Gastrocnemius medialis (tissue), 4 donors: ENCODE measurements around the gene CNNM2. TPM values are rescaled to one million over a fixed set of nuclear protein-coding genes. Genes with fewer than 3 reads are reported as not detected.

Source experiments
- ATAC-seq, 2 donors: fragments of 150-250 bp; one replicate each; pipeline ENCODE4 v1.9.1; 2016
- DNase-seq, 2 donors: peaks; one replicate each; pipeline ENCODE4 v3.0.0-alpha.2; 2019
- H3K27ac ChIP-seq, 4 donors: fragments of 200-600 bp; sonication (generic); 1 replicate in 1 of 4; 2 replicates in 3 of 4; pipeline ENCODE4 v1.5.1; 2016 to 2018; ENCODE audit warnings: mild to moderate bottlenecking in 2 of 4, moderate library complexity in 1 of 4
- H3K27me3 ChIP-seq, 3 donors: fragments of 200-600 bp; sonication (generic) in 2 of 3; 1 replicate in 1 of 3; 2 replicates in 2 of 3; pipeline versions ENCODE4 v1.5.1 to v1.6.0; 2016 to 2019; ENCODE audit warnings: mild to moderate bottlenecking in 1 of 3, moderate library complexity in 1 of 3
- H3K36me3 ChIP-seq, 2 donors: fragments of 200-600 bp; sonication (generic) in 1 of 2; one replicate each; pipeline ENCODE4 v1.5.1; 2017 to 2018
- H3K4me1 ChIP-seq, 2 donors: fragments of 200-600 bp; sonication (generic) in 1 of 2; one replicate each; pipeline ENCODE4 v1.5.1; 2016 to 2017; ENCODE audit warnings: mild to moderate bottlenecking in 2 of 2
- H3K4me3 ChIP-seq, 4 donors: fragments of 200-600 bp; sonication (generic) in 3 of 4; 1 replicate in 1 of 4; 2 replicates in 3 of 4; pipeline ENCODE4 v1.5.1; 2016 to 2019; ENCODE audit warnings: mild to moderate bottlenecking in 2 of 4
- H3K9me3 ChIP-seq, 3 donors: fragments of 200-600 bp; sonication (generic) in 2 of 3; 1 replicate in 1 of 3; 2 replicates in 2 of 3; pipeline ENCODE4 v1.5.1; 2016 to 2019
- CTCF ChIP-seq, 5 experiments: fragments of 450-650 bp in 3 of 5; fragments of 200-600 bp in 2 of 5; sonication (generic) in 2 of 5; IDR thresholded peaks in 4 of 5; conservative IDR thresholded peaks in 1 of 5; 1 replicate in 4 of 5; 2 replicates in 1 of 5; pipeline ENCODE4 v1.5.1; 2016 to 2019; ENCODE audit warnings: antibody characterized with exemption in 5 of 5, mild to moderate bottlenecking in 3 of 5, moderate library complexity in 3 of 5
- POLR2A ChIP-seq, 2 donors: fragments of 450-650 bp; IDR thresholded peaks; one replicate each; pipeline ENCODE4 v1.6.1; 2017; ENCODE audit warnings: antibody characterized with exemption in 2 of 2, mild to moderate bottlenecking in 2 of 2, moderate library complexity in 2 of 2
- in situ Hi-C, 4 donors: fragments of 200-750 bp; cut with MboI; loops; one replicate each; pipeline versions ENCODE4 v1.15.0 to v1.8.0; 2017; ENCODE audit warnings: low sequenced_read_pairs in 4 of 4
- intact Hi-C: fragments of 100-400 bp; cut with DNase I; formaldehyde crosslinking; loops from one replicate; pipeline ENCODE4 v1.15.1; 2023; ENCODE audit warnings: low total_unique reads
- total RNA-seq, 4 donors: library from RNA; depleted of rRNA; stranded (reverse); fragments of >200 nt; gene quantifications; one replicate each; pipeline versions ENCODE4 v1.1.0 to v1.2.3, GENCODE V29; 2016

Gene CNNM2
- total RNA-seq, 4 donors from 2014 or later, result 1.1 to 3.2 (median 2.0) TPM

- intact Hi-C loops (no loop called here), in situ Hi-C loops (loop anchor here in 2 of 4 donors (10.0 to 25.0 kb wide), 2 partner anchors 172 to 336 kb away; partner anchors contain the start of genes WBP1L (in 2 of the 2) and RPEL1 (in 1 of the 2))
- Histone ChIP-seq H3K9me3 (no peaks in the 10 kb centered on the region), H3K27me3 (no peaks in the 10 kb centered on the region), H3K27ac (no peak overlapping the region), H3K4me1 (no peaks in the 10 kb centered on the region), H3K4me3 (no peak overlapping the region), H3K36me3 (peaks cover 0 to 6% of the 10 kb centered on the region in 2 donors)
- DNase-seq (no peak), ATAC-seq (no peak)
- TF ChIP-seq POLR2A (IDR thresholded peaks at IDR 0.05), result no peak
- no peak for TF ChIP-seq CTCF (IDR thresholded peaks at IDR 0.05 in 4 of 5, conservative IDR thresholded peaks at IDR 0.05 in 1 of 5)
Observed at GRCh38 chr10:103072891-103073290, 154.8 kb downstream of the CNNM2 start.

DNA sequence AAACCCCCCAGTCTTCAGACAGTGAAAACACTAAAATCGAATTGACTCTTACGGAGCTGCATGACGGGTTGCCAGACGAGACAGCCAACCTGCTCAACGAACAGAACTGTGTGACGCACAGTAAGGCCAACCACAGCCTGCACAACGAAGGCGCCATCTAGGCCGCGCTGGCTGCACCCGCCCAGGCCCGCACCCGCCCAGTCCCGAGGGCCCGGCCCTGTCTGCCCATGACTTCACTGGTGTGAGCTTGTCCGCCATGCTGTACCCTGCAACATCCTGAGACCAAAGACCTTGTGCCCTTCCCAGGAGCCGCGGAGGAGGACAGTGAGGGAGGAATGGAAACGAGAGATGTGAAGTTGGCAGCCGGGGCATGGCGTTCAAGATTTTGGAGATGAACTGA, 158.9 kb downstream of the CNNM2 start:
- TF ChIP-seq POLR2A (IDR thresholded peaks at IDR 0.05), result no peak
- TF ChIP-seq CTCF (IDR thresholded peaks at IDR 0.05 in 4 of 5, conservative IDR thresholded peaks at IDR 0.05 in 1 of 5), result no peak
- DNase-seq (no peak), ATAC-seq (no peak)
- Histone ChIP-seq H3K9me3 (no peaks in the 10 kb centered on the region), H3K36me3 (peaks cover 0 to 6% of the 10 kb centered on the region in 2 donors), H3K27ac (no peak overlapping the region), H3K4me3 (no peak overlapping the region), H3K27me3 (no peaks in the 10 kb centered on the region), H3K4me1 (no peaks in the 10 kb centered on the region)
- intact Hi-C loops (no loop called here), in situ Hi-C loops (loop anchor here in 1 of 4 donors (10.0 kb wide), 1 partner anchor 168 kb away; the partner anchor contains the start of gene RPEL1)

- in situ Hi-C loops (loop anchor here in 1 of 4 donors (10.0 kb wide), 1 partner anchor 167 kb away; the partner anchor contains the start of gene RPEL1), intact Hi-C loops (no loop called here)
- DNase-seq, result no peak
- no peak for TF ChIP-seq CTCF (IDR thresholded peaks at IDR 0.05 in 4 of 5, conservative IDR thresholded peaks at IDR 0.05 in 1 of 5)
- no peak for TF ChIP-seq POLR2A (IDR thresholded peaks at IDR 0.05)
- H3K36me3 ChIP-seq, result peaks cover 0 to 6% of the 10 kb centered on the region in 2 donors
- no peaks in the 10 kb centered on the region for H3K4me1 ChIP-seq
- H3K4me3 ChIP-seq, result no peak overlapping the region
- H3K9me3 ChIP-seq, result no peaks in the 10 kb centered on the region
- no peak for ATAC-seq
- H3K27ac ChIP-seq, result no peak overlapping the region
- H3K27me3 ChIP-seq, result no peaks in the 10 kb centered on the region
Observed at GRCh38 chr10:103077491-103078308, 159.6 kb downstream of the CNNM2 start.

DNA sequence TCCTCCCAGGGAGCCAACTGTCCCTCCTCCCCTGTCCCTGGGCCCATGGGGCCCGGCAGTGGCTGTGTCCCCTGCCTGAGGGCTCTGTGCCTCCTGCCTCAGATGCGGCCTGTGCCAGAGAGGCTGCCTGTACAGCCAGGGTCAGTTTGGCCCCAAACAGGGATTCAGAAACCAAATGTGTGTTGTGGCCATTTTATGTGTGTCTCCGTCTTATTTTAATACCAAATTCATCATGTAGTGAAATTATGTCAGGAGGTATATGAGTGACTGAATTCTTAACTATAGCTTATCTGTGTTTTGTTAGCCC, 160.2 kb downstream of the CNNM2 start:
- no peak overlapping the region for H3K27ac ChIP-seq
- H3K4me3 ChIP-seq, result no peak overlapping the region
- H3K4me1 ChIP-seq, result no peaks in the 10 kb centered on the region
- intact Hi-C loops, result no loop called here
- H3K9me3 ChIP-seq, result no peaks in the 10 kb centered on the region
- H3K27me3 ChIP-seq, result no peaks in the 10 kb centered on the region
- DNase-seq (no peak), ATAC-seq (no peak)
- in situ Hi-C loops, result loop anchor here in 1 of 4 donors (10.0 kb wide), 1 partner anchor 167 kb away; the partner anchor contains the start of gene RPEL1
- peaks cover 0 to 6% of the 10 kb centered on the region in 2 donors for H3K36me3 ChIP-seq
- TF ChIP-seq CTCF (IDR thresholded peaks at IDR 0.05 in 4 of 5, conservative IDR thresholded peaks at IDR 0.05 in 1 of 5) (no peak), POLR2A (IDR thresholded peaks at IDR 0.05) (no peak)
